ENCODE measurements around the gene SLC39A5. TPM values are rescaled to one million over a fixed set of nuclear protein-coding genes. Genes with fewer than 3 reads are reported as not detected.
"Not testable (repeated sequence)": the region's sequence is repeated elsewhere in the genome, so short reads cannot be mapped to it uniquely, and the experiment has no call there.

SLC39A5 gene
- total RNA-seq, 1 donor from 2014 or later: not detected

DNA sequence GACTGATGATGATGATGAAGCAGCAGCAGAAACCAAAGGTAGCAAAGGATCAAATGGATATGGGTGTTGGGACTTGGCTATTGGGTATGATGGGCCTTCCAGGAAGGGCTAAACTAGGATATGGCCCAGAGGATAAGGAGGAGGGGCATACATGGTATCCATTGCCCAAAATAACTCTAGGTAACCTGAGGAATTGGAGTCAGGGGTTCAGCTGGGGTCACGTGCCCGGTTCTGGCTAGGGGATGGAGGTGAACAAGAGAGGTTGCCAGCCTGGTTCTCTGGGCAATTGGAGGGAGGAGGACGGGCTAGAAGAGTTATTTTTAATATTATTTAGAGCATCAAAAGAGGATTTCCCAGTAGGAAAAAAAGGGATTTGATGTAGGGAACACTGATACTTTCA lies 31.1 kb downstream of the SLC39A5 start:
- TF ChIP-seq, protein P1, sequence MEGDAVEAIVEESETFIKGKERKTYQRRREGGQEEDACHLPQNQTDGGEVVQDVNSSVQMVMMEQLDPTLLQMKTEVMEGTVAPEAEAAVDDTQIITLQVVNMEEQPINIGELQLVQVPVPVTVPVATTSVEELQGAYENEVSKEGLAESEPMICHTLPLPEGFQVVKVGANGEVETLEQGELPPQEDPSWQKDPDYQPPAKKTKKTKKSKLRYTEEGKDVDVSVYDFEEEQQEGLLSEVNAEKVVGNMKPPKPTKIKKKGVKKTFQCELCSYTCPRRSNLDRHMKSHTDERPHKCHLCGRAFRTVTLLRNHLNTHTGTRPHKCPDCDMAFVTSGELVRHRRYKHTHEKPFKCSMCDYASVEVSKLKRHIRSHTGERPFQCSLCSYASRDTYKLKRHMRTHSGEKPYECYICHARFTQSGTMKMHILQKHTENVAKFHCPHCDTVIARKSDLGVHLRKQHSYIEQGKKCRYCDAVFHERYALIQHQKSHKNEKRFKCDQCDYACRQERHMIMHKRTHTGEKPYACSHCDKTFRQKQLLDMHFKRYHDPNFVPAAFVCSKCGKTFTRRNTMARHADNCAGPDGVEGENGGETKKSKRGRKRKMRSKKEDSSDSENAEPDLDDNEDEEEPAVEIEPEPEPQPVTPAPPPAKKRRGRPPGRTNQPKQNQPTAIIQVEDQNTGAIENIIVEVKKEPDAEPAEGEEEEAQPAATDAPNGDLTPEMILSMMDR (conservative IDR thresholded peaks at IDR 0.05; ENCODE audit: low read depth, low read length): no peak
- DNase-seq (ENCODE audit: low read depth): no peak
- no peak overlapping the region for H3K4me3 ChIP-seq (ENCODE audit: low read depth, low read length)

DNA sequence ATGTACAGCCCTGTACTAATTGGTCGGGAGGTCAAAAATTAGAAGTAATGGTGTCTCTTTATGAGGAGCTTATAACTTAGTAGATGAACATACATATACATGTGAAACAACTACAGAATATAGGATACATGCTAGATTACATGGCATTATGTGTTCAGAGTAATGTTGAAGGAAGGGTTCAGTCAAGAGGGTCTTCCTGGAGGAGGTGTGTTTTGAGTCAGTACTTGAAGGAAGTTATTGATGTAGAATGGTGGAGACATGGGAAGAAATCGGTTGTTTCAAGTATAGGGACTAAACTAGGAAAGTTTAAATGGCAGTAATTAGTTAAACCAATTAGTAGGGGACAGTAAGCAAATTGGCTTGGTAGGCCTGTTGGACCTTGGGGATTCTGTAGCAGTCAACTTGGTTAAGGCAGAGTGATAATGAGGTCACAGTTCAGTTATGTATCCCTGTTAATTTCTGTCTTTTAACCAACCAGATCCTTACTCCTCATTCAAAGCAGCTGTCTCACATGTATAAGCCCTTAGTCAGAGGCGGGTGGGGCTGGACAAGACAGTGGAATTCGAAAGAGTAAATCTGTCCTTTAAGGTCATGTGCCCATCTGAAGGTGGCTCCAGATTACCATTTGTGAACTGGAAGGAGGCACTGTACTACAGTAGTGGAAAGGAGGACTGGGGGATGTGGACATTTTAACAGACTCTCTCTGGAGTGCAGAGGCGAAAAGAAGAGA lies 31.8 kb downstream of the SLC39A5 start:
- no peak overlapping the region for H3K4me3 ChIP-seq (ENCODE audit: low read depth, low read length)
- peak; percentile 85 for DNase-seq (ENCODE audit: low read depth)
- TF ChIP-seq, protein P1 (conservative IDR thresholded peaks at IDR 0.05; ENCODE audit: low read depth, low read length): no peak

DNA sequence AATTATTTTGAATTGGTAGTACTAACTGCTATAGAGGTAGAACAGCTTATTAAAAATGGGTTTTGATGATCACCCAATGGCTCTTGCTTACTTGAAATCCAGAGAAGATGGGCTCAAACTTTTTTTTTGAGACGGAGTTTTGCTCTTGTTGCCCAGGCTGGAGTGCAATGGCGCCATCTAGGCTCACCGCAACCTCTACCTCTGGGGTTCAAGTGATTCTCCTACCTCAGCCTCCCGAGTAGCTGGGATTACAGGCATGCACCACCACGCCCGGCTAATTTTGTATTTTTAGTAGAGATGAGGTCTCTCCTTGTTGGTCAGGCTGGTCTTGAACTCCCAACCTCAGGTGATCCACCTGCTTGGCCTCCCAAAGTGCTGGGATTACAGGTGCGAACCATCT lies 33.1 kb downstream of the SLC39A5 start:
- H3K4me3 ChIP-seq (ENCODE audit: low read depth, low read length); DNase-seq (ENCODE audit: low read depth): not testable (repeated sequence)

DNA sequence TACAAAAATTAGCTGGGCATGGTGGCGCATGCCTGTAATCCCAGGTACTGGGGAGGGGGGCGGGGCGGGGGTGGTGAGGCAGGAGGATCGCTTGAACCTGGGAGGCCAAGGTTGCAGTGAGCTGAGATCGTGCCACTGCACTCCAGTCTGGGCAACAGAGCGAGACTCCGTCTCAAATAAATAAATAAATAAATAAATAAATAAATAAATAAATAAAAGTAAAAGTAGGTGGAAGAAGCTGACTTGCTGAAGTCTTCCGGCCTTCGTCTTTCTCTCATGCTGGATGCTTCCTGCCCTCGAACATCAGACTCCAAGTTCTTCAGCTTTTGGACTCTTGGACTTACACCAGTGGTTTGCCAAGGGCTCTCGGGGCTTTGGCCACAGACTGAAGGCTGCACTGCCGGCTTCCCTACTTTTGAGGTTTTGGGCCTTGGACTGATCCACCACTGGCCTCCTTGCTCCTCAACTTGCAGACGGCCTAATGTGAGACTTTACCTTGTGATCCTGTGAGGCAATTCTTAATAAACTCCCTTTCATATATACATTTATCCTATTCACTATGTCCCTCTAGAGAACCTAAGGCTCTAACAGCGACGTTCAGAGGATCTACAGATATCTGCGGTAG lies 36.3 kb downstream of the SLC39A5 start:
- not testable (repeated sequence) for DNase-seq (ENCODE audit: low read depth)
- H3K4me3 ChIP-seq (ENCODE audit: low read depth, low read length): peak overlapping the region; percentile 75

DNA sequence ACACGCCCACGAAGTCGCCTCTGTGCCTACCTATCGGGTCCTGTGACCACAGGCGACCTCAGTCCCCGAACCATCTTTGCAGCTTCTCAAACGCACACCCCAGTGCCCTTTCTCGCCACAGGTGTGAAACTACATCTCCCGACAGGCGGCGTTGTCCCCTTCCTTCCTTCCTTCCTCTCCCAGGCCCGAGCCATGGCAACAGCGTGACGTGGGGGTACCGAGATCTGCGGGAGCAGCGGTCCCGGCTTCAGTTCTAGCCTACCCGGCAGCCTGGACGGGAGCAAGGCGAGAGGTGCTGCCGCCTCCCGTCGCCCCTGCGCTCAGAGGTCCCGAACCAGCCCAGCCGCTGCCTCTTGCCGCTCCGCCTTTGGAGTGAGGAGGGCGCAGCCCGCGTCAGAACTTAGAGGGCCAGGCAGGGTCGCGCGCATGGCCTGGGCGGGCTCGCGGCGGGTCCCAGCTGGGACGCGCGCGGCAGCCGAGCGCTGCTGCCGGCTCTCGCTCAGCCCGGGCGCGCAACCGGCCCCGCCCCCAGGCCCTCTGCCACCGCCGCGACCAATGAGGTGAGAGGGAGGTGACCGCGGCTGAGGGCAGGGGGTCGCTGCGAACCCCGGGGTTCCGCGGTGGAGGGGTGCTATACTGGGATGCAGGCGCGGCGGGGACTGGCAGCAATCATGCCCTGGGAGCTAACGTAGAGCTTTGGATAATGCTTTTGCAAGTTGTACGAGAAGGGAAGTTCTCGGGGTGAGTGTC lies 37.0 kb downstream of the SLC39A5 start, which contains the start of gene COQ10A:
Gene COQ10A (plus strand): TSS at position 250 of the 750 bp plus-strand sequence. CDS start 177 bp downstream, at position 427.
- DNase-seq (ENCODE audit: low read depth): no peak
- peak within 1 kb of the TSS; percentile 75 for H3K4me3 ChIP-seq (ENCODE audit: low read depth, low read length)
- TF ChIP-seq, protein P1 (conservative IDR thresholded peaks at IDR 0.05; ENCODE audit: low read depth, low read length): peak; percentile 71

DNA sequence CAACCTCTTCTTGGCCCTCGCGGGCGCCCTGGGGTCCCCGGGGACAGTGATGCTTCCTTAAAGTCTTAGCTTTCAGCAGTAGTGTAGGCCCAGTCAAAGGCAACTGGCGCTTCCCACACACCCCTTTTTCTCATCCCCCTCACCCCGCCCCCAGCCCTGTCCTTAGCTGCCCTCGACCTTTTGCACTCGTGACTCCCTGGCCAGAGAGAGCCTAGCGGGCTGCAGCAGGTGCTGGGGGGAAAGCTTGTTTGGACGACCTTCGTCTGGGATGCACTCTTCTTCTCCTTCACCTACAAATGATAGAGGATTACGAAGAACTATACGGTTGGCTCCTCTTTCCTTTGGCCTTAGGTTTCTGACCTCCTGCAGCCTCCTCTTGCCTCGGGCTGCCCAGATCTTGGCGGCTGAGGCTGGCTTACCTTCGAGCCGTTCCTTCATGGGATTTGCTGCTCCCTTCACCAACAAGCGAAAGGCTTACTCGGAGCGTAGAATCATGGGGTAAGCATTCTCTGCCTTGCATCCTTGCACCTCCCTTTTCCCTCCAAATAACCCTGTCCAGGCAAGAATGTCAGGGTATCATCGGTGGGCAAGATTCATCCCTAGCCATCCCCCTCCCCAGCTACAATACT lies 37.7 kb downstream of the SLC39A5 start:
- TF ChIP-seq, protein P1 (conservative IDR thresholded peaks at IDR 0.05; ENCODE audit: low read depth, low read length): no peak

DNA sequence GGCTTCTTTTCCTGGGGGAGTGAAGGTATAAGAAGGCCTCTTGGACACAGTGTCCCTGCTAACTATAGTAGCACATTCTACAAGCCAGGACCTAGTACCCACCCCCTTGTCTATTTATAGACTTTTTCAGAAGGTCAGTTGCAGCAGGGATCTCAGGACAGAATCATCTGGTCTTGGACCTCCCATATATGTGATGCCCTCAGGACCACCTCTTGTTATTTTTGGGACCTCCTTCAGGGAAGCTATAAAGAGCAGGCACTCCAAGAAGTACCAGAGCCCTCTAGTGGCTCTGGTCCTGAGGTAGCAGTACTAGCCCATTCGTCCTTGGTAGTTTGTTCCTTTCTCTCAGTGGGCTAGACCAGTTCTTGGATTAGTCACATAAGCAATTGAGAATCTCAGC lies 41.2 kb downstream of the SLC39A5 start:
- TF ChIP-seq, protein P1 (conservative IDR thresholded peaks at IDR 0.05; ENCODE audit: low read depth, low read length): peak; percentile 59
- no peak for DNase-seq (ENCODE audit: low read depth)
- no peak overlapping the region for H3K4me3 ChIP-seq (ENCODE audit: low read depth, low read length)

More for the DNA sequence above, 37.7 kb downstream of the SLC39A5 start:
- no peak for DNase-seq (ENCODE audit: low read depth)
- peak overlapping the region; percentile 75 for H3K4me3 ChIP-seq (ENCODE audit: low read depth, low read length)

DNA sequence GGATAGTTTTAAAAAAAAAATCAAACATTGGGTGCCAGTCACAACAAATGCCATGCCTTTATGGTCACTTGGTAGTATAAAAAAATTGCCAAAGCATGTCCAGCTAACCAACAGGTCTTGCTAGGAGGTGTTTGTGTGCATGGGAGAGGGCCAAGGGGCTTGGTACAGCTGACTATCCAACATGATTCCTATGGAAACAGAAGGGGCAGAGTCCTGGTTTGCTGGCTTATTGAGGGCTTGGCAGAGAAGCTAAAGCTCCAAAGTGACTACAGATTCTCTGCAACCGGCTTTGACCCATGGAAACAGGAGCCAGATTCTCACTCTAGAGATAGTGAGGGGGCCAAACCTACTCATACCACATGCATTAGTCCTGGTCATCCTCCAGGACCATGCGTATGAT lies 42.6 kb downstream of the SLC39A5 start:
- not testable (repeated sequence) for H3K4me3 ChIP-seq (ENCODE audit: low read depth, low read length); DNase-seq (ENCODE audit: low read depth)
